HEK293 (cell line): ENCODE measurements around the gene EPM2A.

Experiments
- CTCF ChIA-PET: fragments of 350-600 bp; formaldehyde crosslinking; extraction: SDS; loops from one replicate; lab custom pipeline; 2021; ENCODE audit warnings: antibody characterized with exemption; lab: Yijun Ruan, JAX
- POLR2A ChIA-PET: fragments of 300-600 bp; formaldehyde crosslinking; extraction: SDS; loops from one replicate; lab custom pipeline; 2020; ENCODE audit warnings: antibody characterized with exemption, inconsistent platforms; lab: Yijun Ruan, JAX
- H3K27ac ChIP-seq: fragments of 200-500 bp; sonication (Bioruptor generic); 2 replicates; pipeline ENCODE4 v1.5.1; 2014; ENCODE audit warnings: low read depth, low read length, control low read depth, inconsistent platforms; ENCODE audit errors: extremely low read depth
- H3K36me3 ChIP-seq, 2 experiments: fragments of 200-500 bp in 1 of 2; sonication (Bioruptor generic) in 1 of 2; 1 replicate in 1 of 2; 2 replicates in 1 of 2; pipeline ENCODE4 v1.5.1; 2014 to 2017; ENCODE audit warnings: inconsistent platforms in 2 of 2, low read length in 2 of 2; ENCODE audit not compliant: control insufficient read depth in 2 of 2, insufficient read depth in 1 of 2
- H3K4me1 ChIP-seq: fragments of 200-500 bp; sonication (Bioruptor generic); 2 replicates; pipeline ENCODE4 v1.5.1; 2014; ENCODE audit warnings: mild to moderate bottlenecking, low read length, inconsistent platforms; ENCODE audit not compliant: control insufficient read depth, insufficient read depth
- H3K4me3 ChIP-seq: 2 replicates; pipeline ENCODE4 v1.5.1; 2011; ENCODE audit warnings: low read depth, mild to moderate bottlenecking, control low read depth, low read length, moderate library complexity
- H3K9me3 ChIP-seq: fragments of 200-500 bp; sonication (Bioruptor generic); 2 replicates; pipeline ENCODE4 v1.5.1; 2014; ENCODE audit warnings: low read depth, low read length, inconsistent platforms; ENCODE audit not compliant: control insufficient read depth, insufficient read depth
- HOXD13 ChIP-seq: sonication (generic); formaldehyde crosslinking; IDR thresholded peaks from 2 replicates; pipeline ENCODE4 v1.8.0; 2022; ENCODE audit warnings: missing genetic modification reagents, borderline replicate concordance
- KLF16 ChIP-seq: fragments of 450-650 bp; formaldehyde crosslinking; IDR thresholded peaks from 2 replicates; pipeline ENCODE4 v1.5.1; 2017; ENCODE audit warnings: missing biosample characterization, missing genetic modification characterization
- KLF9 ChIP-seq: fragments of 450-650 bp; formaldehyde crosslinking; IDR thresholded peaks from 2 replicates; pipeline ENCODE4 v1.5.1; 2016; ENCODE audit warnings: missing biosample characterization, missing genetic modification characterization, low read depth
- PRDM1 ChIP-seq: fragments of 450-650 bp; formaldehyde crosslinking; IDR thresholded peaks from 2 replicates; pipeline ENCODE4; 2016; ENCODE audit warnings: missing biosample characterization, missing genetic modification characterization
- REPIN1 ChIP-seq: fragments of 450-650 bp; formaldehyde crosslinking; IDR thresholded peaks from 2 replicates; pipeline ENCODE4 v1.5.1; 2017; ENCODE audit warnings: missing biosample characterization, missing genetic modification characterization, low read depth
- SCRT1 ChIP-seq: fragments of 450-650 bp; formaldehyde crosslinking; IDR thresholded peaks from 2 replicates; pipeline ENCODE4 v1.5.1; 2016; ENCODE audit warnings: missing biosample characterization, missing genetic modification characterization, borderline replicate concordance
- TRIM28 ChIP-seq: IDR thresholded peaks from 2 replicates; pipeline ENCODE4 v1.6.1; 2011; ENCODE audit warnings: low read length, control low read depth, borderline replicate concordance
- YY1 ChIP-seq: fragments of 450-650 bp; formaldehyde crosslinking; IDR thresholded peaks from 2 replicates; pipeline ENCODE4 v1.5.1; 2018; ENCODE audit warnings: missing biosample characterization, missing genetic modification characterization
- YY2 ChIP-seq: fragments of 450-650 bp; formaldehyde crosslinking; IDR thresholded peaks from 2 replicates; pipeline ENCODE4 v1.5.1; 2016; ENCODE audit warnings: missing biosample characterization, missing genetic modification characterization
- ZBTB20 ChIP-seq: fragments of 450-650 bp; formaldehyde crosslinking; IDR thresholded peaks from 2 replicates; pipeline ENCODE4 v1.5.1; 2016; ENCODE audit warnings: missing biosample characterization, missing genetic modification characterization
- ZBTB7A ChIP-seq: fragments of 450-650 bp; formaldehyde crosslinking; IDR thresholded peaks from 2 replicates; pipeline ENCODE4 v1.5.1; 2016; ENCODE audit warnings: low read depth, missing biosample characterization, missing genetic modification characterization
- ZNF24 ChIP-seq: fragments of 450-650 bp; formaldehyde crosslinking; IDR thresholded peaks from 2 replicates; pipeline ENCODE4 v1.5.1; 2016; ENCODE audit warnings: missing biosample characterization, missing genetic modification characterization
- ZNF366 ChIP-seq: fragments of 450-650 bp; formaldehyde crosslinking; conservative IDR thresholded peaks from 2 replicates; pipeline ENCODE4 v1.5.1; 2016; ENCODE audit warnings: missing biosample characterization, missing genetic modification characterization
- ZNF404 ChIP-seq: fragments of 450-650 bp; formaldehyde crosslinking; IDR thresholded peaks from 2 replicates; pipeline ENCODE4 v1.5.1; 2017; ENCODE audit warnings: missing biosample characterization, missing genetic modification characterization
- ZNF530 ChIP-seq: fragments of 450-650 bp; formaldehyde crosslinking; IDR thresholded peaks from 2 replicates; pipeline ENCODE4 v1.5.1; 2016; ENCODE audit warnings: low read depth, missing biosample characterization, missing genetic modification characterization
- ZNF548 ChIP-seq: fragments of 450-650 bp; formaldehyde crosslinking; IDR thresholded peaks from 2 replicates; pipeline ENCODE4 v1.5.1; 2016; ENCODE audit warnings: missing biosample characterization, missing genetic modification characterization
- ZNF558 ChIP-seq: fragments of 450-650 bp; formaldehyde crosslinking; IDR thresholded peaks from 2 replicates; pipeline ENCODE4 v1.5.1; 2016; ENCODE audit warnings: missing biosample characterization, missing genetic modification characterization
- ZNF623 ChIP-seq: fragments of 450-650 bp; formaldehyde crosslinking; IDR thresholded peaks from 2 replicates; pipeline ENCODE4 v1.5.1; 2016; ENCODE audit warnings: missing biosample characterization, missing genetic modification characterization
- ZNF76 ChIP-seq: fragments of 450-650 bp; formaldehyde crosslinking; IDR thresholded peaks from 2 replicates; pipeline ENCODE4; 2016; ENCODE audit warnings: low read depth, missing biosample characterization, missing genetic modification characterization, borderline replicate concordance
- TF ChIP-seq, protein P1 (sequence below): fragments of 450-650 bp; formaldehyde crosslinking; conservative IDR thresholded peaks from 2 replicates; pipeline ENCODE4 v1.5.1; 2016; ENCODE audit warnings: low read depth, missing biosample characterization, missing genetic modification characterization
- TF ChIP-seq, protein P2 (sequence below): fragments of 450-650 bp; formaldehyde crosslinking; IDR thresholded peaks from 2 replicates; pipeline ENCODE4 v1.5.1; 2016; ENCODE audit warnings: missing biosample characterization, missing genetic modification characterization
- TF ChIP-seq, protein P3 (sequence below): fragments of 450-650 bp; formaldehyde crosslinking; IDR thresholded peaks from 2 replicates; pipeline ENCODE4 v1.5.1; 2016; ENCODE audit warnings: missing biosample characterization, missing genetic modification characterization
- TF ChIP-seq, protein P4 (sequence below): fragments of 450-650 bp; formaldehyde crosslinking; IDR thresholded peaks from 2 replicates; pipeline ENCODE4 v1.5.1; 2017; ENCODE audit warnings: missing biosample characterization, missing genetic modification characterization
- TF ChIP-seq, protein P5 (sequence below): fragments of 450-650 bp; formaldehyde crosslinking; IDR thresholded peaks from 2 replicates; pipeline ENCODE4 v1.5.1; 2016; ENCODE audit warnings: missing biosample characterization, missing genetic modification characterization

The EPM2A gene

DNA sequence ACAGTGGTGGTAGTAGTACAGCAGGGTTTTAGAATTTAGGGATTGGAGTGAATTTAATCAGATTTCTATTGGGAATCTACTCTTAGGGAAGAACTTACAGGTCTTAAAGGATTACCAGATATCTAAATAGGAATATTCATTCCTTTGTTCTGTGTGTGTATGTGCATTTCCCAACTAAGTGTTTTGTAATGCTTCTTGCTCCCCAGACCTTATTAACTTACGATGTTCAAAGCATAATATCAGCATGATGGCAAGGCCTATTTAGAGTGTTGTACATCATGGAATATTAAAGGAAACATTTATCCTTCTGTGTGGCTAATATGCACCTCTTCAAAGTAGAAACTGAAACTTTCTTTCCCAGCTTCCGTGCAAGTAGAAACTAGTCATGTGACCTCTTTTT, 133.9 kb downstream of the EPM2A start:
- no peak overlapping the region for H3K4me3 ChIP-seq
- H3K9me3 ChIP-seq = no peaks in the 10 kb centered on the region
- CTCF ChIA-PET = no interaction called here

DNA sequence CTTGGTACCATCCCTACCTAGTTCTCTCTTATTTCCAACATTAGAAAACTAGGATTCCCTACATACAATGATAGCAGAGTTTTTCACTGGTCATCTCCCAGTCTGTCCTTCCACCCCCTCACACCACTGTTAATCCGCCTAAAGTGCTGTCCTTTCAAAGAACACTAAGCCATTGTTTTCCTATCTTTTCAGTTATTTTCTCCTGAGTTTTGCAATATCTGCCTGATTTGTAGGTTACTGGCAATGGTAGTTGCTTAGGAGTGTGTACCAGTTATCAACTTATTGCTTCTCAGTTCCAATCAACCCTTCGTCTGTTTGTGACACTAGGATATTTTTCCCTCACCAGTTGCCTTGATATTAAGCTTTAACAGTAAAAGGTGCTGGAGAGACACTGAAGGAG, 135.0 kb downstream of the EPM2A start:
- H3K4me1 ChIP-seq = no peaks in the 10 kb centered on the region
- ChIA-PET POLR2A (no interaction called here), CTCF (interaction anchor here (0.6 kb wide), 1 partner anchor 327 kb away, joined by 3 read pairs; no protein-coding TSS in a partner anchor)
- no peaks in the 10 kb centered on the region for H3K9me3 ChIP-seq
- no peak overlapping the region for H3K27ac ChIP-seq
- no peak overlapping the region for H3K4me3 ChIP-seq
- TF ChIP-seq, protein P1, sequence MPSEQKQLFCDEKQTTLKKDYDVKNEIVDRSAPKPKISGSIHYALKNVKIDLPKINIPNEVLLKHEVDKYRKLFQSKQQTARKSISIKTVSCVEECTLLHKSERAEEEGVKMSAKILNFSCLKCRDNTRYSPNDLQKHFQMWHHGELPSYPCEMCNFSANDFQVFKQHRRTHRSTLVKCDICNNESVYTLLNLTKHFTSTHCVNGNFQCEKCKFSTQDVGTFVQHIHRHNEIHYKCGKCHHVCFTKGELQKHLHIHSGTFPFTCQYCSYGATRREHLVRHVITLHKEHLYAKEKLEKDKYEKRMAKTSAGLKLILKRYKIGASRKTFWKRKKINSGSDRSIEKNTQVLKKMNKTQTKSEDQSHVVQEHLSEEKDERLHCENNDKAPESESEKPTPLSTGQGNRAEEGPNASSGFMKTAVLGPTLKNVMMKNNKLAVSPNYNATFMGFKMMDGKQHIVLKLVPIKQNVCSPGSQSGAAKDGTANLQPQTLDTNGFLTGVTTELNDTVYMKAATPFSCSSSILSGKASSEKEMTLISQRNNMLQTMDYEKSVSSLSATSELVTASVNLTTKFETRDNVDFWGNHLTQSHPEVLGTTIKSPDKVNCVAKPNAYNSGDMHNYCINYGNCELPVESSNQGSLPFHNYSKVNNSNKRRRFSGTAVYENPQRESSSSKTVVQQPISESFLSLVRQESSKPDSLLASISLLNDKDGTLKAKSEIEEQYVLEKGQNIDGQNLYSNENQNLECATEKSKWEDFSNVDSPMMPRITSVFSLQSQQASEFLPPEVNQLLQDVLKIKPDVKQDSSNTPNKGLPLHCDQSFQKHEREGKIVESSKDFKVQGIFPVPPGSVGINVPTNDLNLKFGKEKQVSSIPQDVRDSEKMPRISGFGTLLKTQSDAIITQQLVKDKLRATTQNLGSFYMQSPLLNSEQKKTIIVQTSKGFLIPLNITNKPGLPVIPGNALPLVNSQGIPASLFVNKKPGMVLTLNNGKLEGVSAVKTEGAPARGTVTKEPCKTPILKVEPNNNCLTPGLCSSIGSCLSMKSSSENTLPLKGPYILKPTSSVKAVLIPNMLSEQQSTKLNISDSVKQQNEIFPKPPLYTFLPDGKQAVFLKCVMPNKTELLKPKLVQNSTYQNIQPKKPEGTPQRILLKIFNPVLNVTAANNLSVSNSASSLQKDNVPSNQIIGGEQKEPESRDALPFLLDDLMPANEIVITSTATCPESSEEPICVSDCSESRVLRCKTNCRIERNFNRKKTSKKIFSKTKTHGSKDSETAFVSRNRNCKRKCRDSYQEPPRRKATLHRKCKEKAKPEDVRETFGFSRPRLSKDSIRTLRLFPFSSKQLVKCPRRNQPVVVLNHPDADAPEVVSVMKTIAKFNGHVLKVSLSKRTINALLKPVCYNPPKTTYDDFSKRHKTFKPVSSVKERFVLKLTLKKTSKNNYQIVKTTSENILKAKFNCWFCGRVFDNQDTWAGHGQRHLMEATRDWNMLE (tag by site-specific recombination) = no peak
- TF ChIP-seq PRDM1 = no peak
- TF ChIP-seq SCRT1 = no peak
- no peak for TF ChIP-seq ZNF366
- no peak for TF ChIP-seq ZNF404
- TF ChIP-seq KLF9 (tag by site-specific recombination) = no peak
- TF ChIP-seq, protein P2, sequence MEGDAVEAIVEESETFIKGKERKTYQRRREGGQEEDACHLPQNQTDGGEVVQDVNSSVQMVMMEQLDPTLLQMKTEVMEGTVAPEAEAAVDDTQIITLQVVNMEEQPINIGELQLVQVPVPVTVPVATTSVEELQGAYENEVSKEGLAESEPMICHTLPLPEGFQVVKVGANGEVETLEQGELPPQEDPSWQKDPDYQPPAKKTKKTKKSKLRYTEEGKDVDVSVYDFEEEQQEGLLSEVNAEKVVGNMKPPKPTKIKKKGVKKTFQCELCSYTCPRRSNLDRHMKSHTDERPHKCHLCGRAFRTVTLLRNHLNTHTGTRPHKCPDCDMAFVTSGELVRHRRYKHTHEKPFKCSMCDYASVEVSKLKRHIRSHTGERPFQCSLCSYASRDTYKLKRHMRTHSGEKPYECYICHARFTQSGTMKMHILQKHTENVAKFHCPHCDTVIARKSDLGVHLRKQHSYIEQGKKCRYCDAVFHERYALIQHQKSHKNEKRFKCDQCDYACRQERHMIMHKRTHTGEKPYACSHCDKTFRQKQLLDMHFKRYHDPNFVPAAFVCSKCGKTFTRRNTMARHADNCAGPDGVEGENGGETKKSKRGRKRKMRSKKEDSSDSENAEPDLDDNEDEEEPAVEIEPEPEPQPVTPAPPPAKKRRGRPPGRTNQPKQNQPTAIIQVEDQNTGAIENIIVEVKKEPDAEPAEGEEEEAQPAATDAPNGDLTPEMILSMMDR (tag by site-specific recombination) = no peak
- TF ChIP-seq YY2 (tag by site-specific recombination) = no peak
- no peak for TF ChIP-seq TRIM28
- TF ChIP-seq ZNF558 (tag by site-specific recombination) = no peak
- TF ChIP-seq ZBTB7A (tag by site-specific recombination) = no peak
- no peak for TF ChIP-seq ZNF623 (tag by site-specific recombination)
- no peaks in the 10 kb centered on the region for H3K36me3 ChIP-seq

More for the DNA sequence above, 133.9 kb downstream of the EPM2A start:
- H3K36me3 ChIP-seq = no peaks in the 10 kb centered on the region
- TF ChIP-seq ZNF530 (tag by site-specific recombination) = no peak
- TF ChIP-seq ZNF76 (tag by site-specific recombination) = no peak
- no peak for TF ChIP-seq YY1 (tag by site-specific recombination)
- no peak for TF ChIP-seq ZNF548 (tag by site-specific recombination)
- TF ChIP-seq, protein P3, sequence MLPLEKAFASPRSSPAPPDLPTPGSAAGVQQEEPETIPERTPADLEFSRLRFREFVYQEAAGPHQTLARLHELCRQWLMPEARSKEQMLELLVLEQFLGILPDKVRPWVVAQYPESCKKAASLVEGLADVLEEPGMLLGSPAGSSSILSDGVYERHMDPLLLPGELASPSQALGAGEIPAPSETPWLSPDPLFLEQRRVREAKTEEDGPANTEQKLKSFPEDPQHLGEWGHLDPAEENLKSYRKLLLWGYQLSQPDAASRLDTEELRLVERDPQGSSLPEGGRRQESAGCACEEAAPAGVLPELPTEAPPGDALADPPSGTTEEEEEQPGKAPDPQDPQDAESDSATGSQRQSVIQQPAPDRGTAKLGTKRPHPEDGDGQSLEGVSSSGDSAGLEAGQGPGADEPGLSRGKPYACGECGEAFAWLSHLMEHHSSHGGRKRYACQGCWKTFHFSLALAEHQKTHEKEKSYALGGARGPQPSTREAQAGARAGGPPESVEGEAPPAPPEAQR (tag by site-specific recombination) = no peak
- no peak for TF ChIP-seq ZNF24 (tag by site-specific recombination)
- no peak for TF ChIP-seq TRIM28
- TF ChIP-seq, protein P4, sequence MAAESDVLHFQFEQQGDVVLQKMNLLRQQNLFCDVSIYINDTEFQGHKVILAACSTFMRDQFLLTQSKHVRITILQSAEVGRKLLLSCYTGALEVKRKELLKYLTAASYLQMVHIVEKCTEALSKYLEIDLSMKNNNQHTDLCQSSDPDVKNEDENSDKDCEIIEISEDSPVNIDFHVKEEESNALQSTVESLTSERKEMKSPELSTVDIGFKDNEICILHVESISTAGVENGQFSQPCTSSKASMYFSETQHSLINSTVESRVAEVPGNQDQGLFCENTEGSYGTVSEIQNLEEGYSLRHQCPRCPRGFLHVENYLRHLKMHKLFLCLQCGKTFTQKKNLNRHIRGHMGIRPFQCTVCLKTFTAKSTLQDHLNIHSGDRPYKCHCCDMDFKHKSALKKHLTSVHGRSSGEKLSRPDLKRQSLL (tag by site-specific recombination) = no peak
- TF ChIP-seq, protein P5, sequence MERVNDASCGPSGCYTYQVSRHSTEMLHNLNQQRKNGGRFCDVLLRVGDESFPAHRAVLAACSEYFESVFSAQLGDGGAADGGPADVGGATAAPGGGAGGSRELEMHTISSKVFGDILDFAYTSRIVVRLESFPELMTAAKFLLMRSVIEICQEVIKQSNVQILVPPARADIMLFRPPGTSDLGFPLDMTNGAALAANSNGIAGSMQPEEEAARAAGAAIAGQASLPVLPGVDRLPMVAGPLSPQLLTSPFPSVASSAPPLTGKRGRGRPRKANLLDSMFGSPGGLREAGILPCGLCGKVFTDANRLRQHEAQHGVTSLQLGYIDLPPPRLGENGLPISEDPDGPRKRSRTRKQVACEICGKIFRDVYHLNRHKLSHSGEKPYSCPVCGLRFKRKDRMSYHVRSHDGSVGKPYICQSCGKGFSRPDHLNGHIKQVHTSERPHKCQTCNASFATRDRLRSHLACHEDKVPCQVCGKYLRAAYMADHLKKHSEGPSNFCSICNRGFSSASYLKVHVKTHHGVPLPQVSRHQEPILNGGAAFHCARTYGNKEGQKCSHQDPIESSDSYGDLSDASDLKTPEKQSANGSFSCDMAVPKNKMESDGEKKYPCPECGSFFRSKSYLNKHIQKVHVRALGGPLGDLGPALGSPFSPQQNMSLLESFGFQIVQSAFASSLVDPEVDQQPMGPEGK (tag by site-specific recombination) = no peak
- TF ChIP-seq REPIN1 (tag by site-specific recombination) = no peak
- no peak for TF ChIP-seq ZBTB20
- no peak for TF ChIP-seq KLF16 (tag by site-specific recombination)
- no peak for TF ChIP-seq HOXD13 (CRISPR knock-in tag)
- no peaks in the 10 kb centered on the region for H3K4me1 ChIP-seq
- no peak overlapping the region for H3K27ac ChIP-seq
- POLR2A ChIA-PET = no interaction called here
